Measurements from ENCODE around the gene PRR23E.

The PRR23E gene

GRCh38 chr3:127150513-127151250, 42.2 kb upstream of the PRR23E start:
- ChIA-PET POLR2A (no interaction called here), CTCF (interaction anchor here (1.5 kb wide), 1 partner anchor 398 kb away, joined by 3 read pairs; no protein-coding TSS in a partner anchor)
- no peak for TF ChIP-seq ZNF404 (tag by site-specific recombination; IDR thresholded peaks at IDR 0.05)
- TF ChIP-seq ZNF157 (tag by site-specific recombination; IDR thresholded peaks at IDR 0.05), result no peak
- no peak for TF ChIP-seq ZNF776 (tag by site-specific recombination; IDR thresholded peaks at IDR 0.05; ENCODE audit: borderline replicate concordance)
- TF ChIP-seq ZNF585B (tag by site-specific recombination; IDR thresholded peaks at IDR 0.05), result no peak
- no peak for TF ChIP-seq ZNF558 (tag by site-specific recombination; IDR thresholded peaks at IDR 0.05)
- no peak for TF ChIP-seq ZNF548 (tag by site-specific recombination; IDR thresholded peaks at IDR 0.05)
- TF ChIP-seq AEBP2 (tag by site-specific recombination; IDR thresholded peaks at IDR 0.05; ENCODE audit: borderline replicate concordance), result no peak
- no peak for TF ChIP-seq ZNF624 (tag by site-specific recombination; IDR thresholded peaks at IDR 0.05)
- no peak for TF ChIP-seq ZFP41 (tag by site-specific recombination; IDR thresholded peaks at IDR 0.05; ENCODE audit: borderline replicate concordance)
- TF ChIP-seq ZNF16 (tag by site-specific recombination; IDR thresholded peaks at IDR 0.05; ENCODE audit: low read depth), result no peak
- TF ChIP-seq REPIN1 (tag by site-specific recombination; IDR thresholded peaks at IDR 0.05; ENCODE audit: low read depth), result no peak
- no peak for TF ChIP-seq BCL6B (tag by site-specific recombination; IDR thresholded peaks at IDR 0.05)
- TF ChIP-seq ZNF121 (tag by site-specific recombination; IDR thresholded peaks at IDR 0.05), result no peak
- TF ChIP-seq ZNF350 (tag by site-specific recombination; IDR thresholded peaks at IDR 0.05), result no peak
- H3K4me1 ChIP-seq (ENCODE audit: control insufficient read depth, insufficient read depth, low read length), result no peaks in the 10 kb centered on the region
- no peaks in the 10 kb centered on the region for H3K9me3 ChIP-seq (ENCODE audit: control insufficient read depth, insufficient read depth, low read depth, low read length)
- no peak overlapping the region for H3K4me3 ChIP-seq (ENCODE audit: low read depth, low read length)
- H3K36me3 ChIP-seq (ENCODE audit: control insufficient read depth in 2 of 2, insufficient read depth in 1 of 2, low read length in 2 of 2), result no peaks in the 10 kb centered on the region
- no peak overlapping the region for H3K27ac ChIP-seq (ENCODE audit: extremely low read depth, low read depth, low read length)

GRCh38 chr3:127151251-127151564, 41.7 kb upstream of the PRR23E start:
- no peak overlapping the region for H3K27ac ChIP-seq (ENCODE audit: extremely low read depth, low read depth, low read length)
- H3K4me1 ChIP-seq (ENCODE audit: control insufficient read depth, insufficient read depth, low read length), result no peaks in the 10 kb centered on the region
- ChIA-PET POLR2A (no interaction called here), CTCF (interaction anchor here (1.5 kb wide), 1 partner anchor 399 kb away, joined by 3 read pairs; no protein-coding TSS in a partner anchor)
- no peaks in the 10 kb centered on the region for H3K9me3 ChIP-seq (ENCODE audit: control insufficient read depth, insufficient read depth, low read depth, low read length)
- H3K4me3 ChIP-seq (ENCODE audit: low read depth, low read length), result no peak overlapping the region
- H3K36me3 ChIP-seq (ENCODE audit: control insufficient read depth in 2 of 2, insufficient read depth in 1 of 2, low read length in 2 of 2), result no peaks in the 10 kb centered on the region
- TF ChIP-seq ZSCAN23 (tag by site-specific recombination; IDR thresholded peaks at IDR 0.05) (no peak), ZNF701 (tag by site-specific recombination; IDR thresholded peaks at IDR 0.05) (no peak), ZNF624 (tag by site-specific recombination; IDR thresholded peaks at IDR 0.05) (no peak), ZBTB26 (tag by site-specific recombination; optimal IDR thresholded peaks at IDR 0.05) (no peak), ZSCAN4 (tag by site-specific recombination; IDR thresholded peaks at IDR 0.05) (no peak), ZNF521 (tag by site-specific recombination; IDR thresholded peaks at IDR 0.05) (no peak), ZNF211 (tag by site-specific recombination; IDR thresholded peaks at IDR 0.05; ENCODE audit: low read depth) (no peak), ZNF514 (tag by site-specific recombination; IDR thresholded peaks at IDR 0.05) (no peak), SALL2 (tag by site-specific recombination; IDR thresholded peaks at IDR 0.05; ENCODE audit: borderline replicate concordance) (no peak), ZNF423 (tag by site-specific recombination; IDR thresholded peaks at IDR 0.05) (no peak), ZNF280C (tag by site-specific recombination; IDR thresholded peaks at IDR 0.05) (no peak), ZNF302 (tag by site-specific recombination; IDR thresholded peaks at IDR 0.05; ENCODE audit: low read depth) (no peak), KLF10 (tag by site-specific recombination; IDR thresholded peaks at IDR 0.05) (no peak), ZNF26 (tag by site-specific recombination; IDR thresholded peaks at IDR 0.05) (no peak)

Data from HEK293 (cell line).